NCI-H2107 (cell line): Measurements from ENCODE around the gene POMT2.

ENCODE experiments used
- DNase-seq: peaks from one replicate; lab custom pipeline; 2025; lab: John Stamatoyannopoulos, UW

Gene POMT2

GRCh38 chr14:77267937-77268699, 52.6 kb downstream of the POMT2 start:
- DNase-seq: no peak

- DNase-seq: no peak
These were observed 54.3 kb downstream of the POMT2 start for GRCh38 chr14:77266336-77266735.

- DNase-seq: no peak
These were observed 54.9 kb downstream of the POMT2 start for GRCh38 chr14:77265561-77266335.

GRCh38 chr14:77265187-77265515, 55.5 kb downstream of the POMT2 start:
- no peak for DNase-seq

GRCh38 chr14:77264466-77265186, 56.1 kb downstream of the POMT2 start:
- DNase-seq: no peak

GRCh38 chr14:77260631-77261030, 60.1 kb downstream of the POMT2 start:
- no peak for DNase-seq

GRCh38 chr14:77260199-77260598, 60.5 kb downstream of the POMT2 start:
- DNase-seq: no peak

- no peak for DNase-seq
These were observed 61.5 kb downstream of the POMT2 start for GRCh38 chr14:77259025-77259715.

GRCh38 chr14:77258566-77258965, 62.1 kb downstream of the POMT2 start:
- DNase-seq: no peak

- DNase-seq: no peak
These were observed 63.0 kb downstream of the POMT2 start for GRCh38 chr14:77257700-77258099.

GRCh38 chr14:77256694-77257093, 64.0 kb downstream of the POMT2 start:
- DNase-seq: no peak

GRCh38 chr14:77253333-77254190, 67.1 kb downstream of the POMT2 start:
- DNase-seq: no peak

GRCh38 chr14:77251870-77252269, 68.8 kb downstream of the POMT2 start:
- DNase-seq: no peak

GRCh38 chr14:77250927-77251326, 69.8 kb downstream of the POMT2 start:
- DNase-seq: no peak

GRCh38 chr14:77249286-77249685, 71.4 kb downstream of the POMT2 start:
- no peak for DNase-seq

- DNase-seq: no peak
These were observed 72.0 kb downstream of the POMT2 start for GRCh38 chr14:77248666-77249065.

GRCh38 chr14:77246784-77247183, 73.9 kb downstream of the POMT2 start:
- no peak for DNase-seq

- no peak for DNase-seq
These were observed 74.9 kb downstream of the POMT2 start for GRCh38 chr14:77245820-77246219.

- no peak for DNase-seq
These were observed 76.8 kb downstream of the POMT2 start for GRCh38 chr14:77243853-77244252.

GRCh38 chr14:77242752-77243151, 77.9 kb downstream of the POMT2 start:
- DNase-seq: no peak

- no peak for DNase-seq
These were observed 78.7 kb downstream of the POMT2 start for GRCh38 chr14:77241955-77242354.
